ENCODE data around the gene PCBD2.

GRCh38 chr5:134965271-134965825, 60.4 kb downstream of the PCBD2 start:
- TF ChIP-seq CTCF (conservative IDR thresholded peaks at IDR 0.05; ENCODE audit: low read depth in 2 of 2) (no peak), NANOG (IDR thresholded peaks at IDR 0.05; ENCODE audit: borderline replicate concordance) (no peak), EZH2 (IDR thresholded peaks at IDR 0.05; ENCODE audit: low read depth, unreplicated experiment) (no peak), EZH2phosphoT487 (IDR thresholded peaks at IDR 0.05; ENCODE audit: unreplicated experiment) (no peak), JUNB (IDR thresholded peaks at IDR 0.05; ENCODE audit: unreplicated experiment) (no peak), REST (IDR thresholded peaks at IDR 0.05; ENCODE audit: unreplicated experiment) (no peak), POLR2AphosphoS5 (IDR thresholded peaks at IDR 0.05; ENCODE audit: low read depth) (no peak), STAT1 (IDR thresholded peaks at IDR 0.05; ENCODE audit: unreplicated experiment) (no peak), CREB1 (CRISPR knock-in tag; IDR thresholded peaks at IDR 0.05; ENCODE audit: low read depth) (no peak)
- TF ChIP-seq, protein P1, sequence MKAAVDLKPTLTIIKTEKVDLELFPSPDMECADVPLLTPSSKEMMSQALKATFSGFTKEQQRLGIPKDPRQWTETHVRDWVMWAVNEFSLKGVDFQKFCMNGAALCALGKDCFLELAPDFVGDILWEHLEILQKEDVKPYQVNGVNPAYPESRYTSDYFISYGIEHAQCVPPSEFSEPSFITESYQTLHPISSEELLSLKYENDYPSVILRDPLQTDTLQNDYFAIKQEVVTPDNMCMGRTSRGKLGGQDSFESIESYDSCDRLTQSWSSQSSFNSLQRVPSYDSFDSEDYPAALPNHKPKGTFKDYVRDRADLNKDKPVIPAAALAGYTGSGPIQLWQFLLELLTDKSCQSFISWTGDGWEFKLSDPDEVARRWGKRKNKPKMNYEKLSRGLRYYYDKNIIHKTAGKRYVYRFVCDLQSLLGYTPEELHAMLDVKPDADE (IDR thresholded peaks at IDR 0.05) = no peak

Measured in GM23338 (cell line).